Stimulated activated CD8-positive, alpha-beta memory T cell treated with anti-CD3 and anti-CD28 coated beads, Interleukin-4, amount 100 ng/mL, for 24 hours (primary cell): ENCODE data around the gene L3MBTL4.
"Not testable (repeated sequence)": the region's sequence is repeated elsewhere in the genome, so short reads cannot be mapped to it uniquely, and the experiment has no call there.

ENCODE experiments used
- DNase-seq: peaks from one replicate; pipeline ENCODE4 v3.0.0-alpha.2; 2020; ENCODE audit warnings: low read depth

L3MBTL4 gene

GRCh38 chr18:6185782-6186181 is 228.9 kb downstream of the L3MBTL4 start:
- DNase-seq, result not testable (repeated sequence)

GRCh38 chr18:6174983-6175745 is 239.5 kb downstream of the L3MBTL4 start:
- DNase-seq, result no peak

- no peak for DNase-seq
These were observed 244.1 kb downstream of the L3MBTL4 start for GRCh38 chr18:6170604-6171003.

GRCh38 chr18:6161549-6161948 is 253.2 kb downstream of the L3MBTL4 start:
- DNase-seq, result no peak

- DNase-seq, result no peak
These were observed 255.3 kb downstream of the L3MBTL4 start for GRCh38 chr18:6159426-6159825.

GRCh38 chr18:6158958-6159357 is 255.8 kb downstream of the L3MBTL4 start:
- no peak for DNase-seq

- DNase-seq, result no peak
These were observed 258.3 kb downstream of the L3MBTL4 start for GRCh38 chr18:6156446-6156845.

GRCh38 chr18:6155707-6156106 is 259.0 kb downstream of the L3MBTL4 start:
- no peak for DNase-seq

- no peak for DNase-seq
These were observed 264.3 kb downstream of the L3MBTL4 start for GRCh38 chr18:6150430-6150829.

- DNase-seq, result no peak
These were observed 268.4 kb downstream of the L3MBTL4 start for GRCh38 chr18:6146307-6146661.

- no peak for DNase-seq
These were observed 268.9 kb downstream of the L3MBTL4 start for GRCh38 chr18:6145645-6146306.

GRCh38 chr18:6139007-6139406 is 275.7 kb downstream of the L3MBTL4 start:
- no peak for DNase-seq

GRCh38 chr18:6135901-6136300 is 278.8 kb downstream of the L3MBTL4 start:
- DNase-seq, result not testable (repeated sequence)

GRCh38 chr18:6135029-6135428 is 279.7 kb downstream of the L3MBTL4 start:
- DNase-seq, result not testable (repeated sequence)

GRCh38 chr18:6132751-6133368 is 281.9 kb downstream of the L3MBTL4 start:
- no peak for DNase-seq

GRCh38 chr18:6120820-6121279 is 293.9 kb downstream of the L3MBTL4 start:
- no peak for DNase-seq

- no peak for DNase-seq
These were observed 294.9 kb downstream of the L3MBTL4 start for GRCh38 chr18:6119761-6120160.

GRCh38 chr18:6118080-6118479 is 296.6 kb downstream of the L3MBTL4 start:
- DNase-seq, result no peak

GRCh38 chr18:6115710-6116109 is 299.0 kb downstream of the L3MBTL4 start:
- no peak for DNase-seq

- DNase-seq, result no peak
These were observed 301.1 kb downstream of the L3MBTL4 start for GRCh38 chr18:6113650-6114049.

GRCh38 chr18:6111726-6112125 is 303.0 kb downstream of the L3MBTL4 start:
- DNase-seq, result no peak

- DNase-seq, result no peak
These were observed 305.0 kb downstream of the L3MBTL4 start for GRCh38 chr18:6109743-6110142.

GRCh38 chr18:6107794-6108193 is 306.9 kb downstream of the L3MBTL4 start:
- DNase-seq, result no peak
